Prostate gland (tissue), 2 donors: ENCODE results near the gene KIF18A. TPM values are rescaled to one million over a fixed set of nuclear protein-coding genes. Genes with fewer than 3 reads are reported as not detected.

Experiments
- DNase-seq: peaks from one replicate; pipeline ENCODE4 v3.0.0-alpha.2; 2019; ENCODE audit warnings: low spot score
- H3K27ac ChIP-seq, 2 donors: fragments of 200-600 bp; sonication (generic); 2 replicates each; pipeline ENCODE4 v1.5.1; 2017 to 2019
- H3K27me3 ChIP-seq: fragments of 200-600 bp; sonication (generic); replicated peaks from 2 replicates; pipeline ENCODE4 v1.5.1; 2019; ENCODE audit not compliant: insufficient read depth
- H3K36me3 ChIP-seq, 2 donors: fragments of 200-600 bp; sonication (generic); 1 replicate in 1 of 2; 2 replicates in 1 of 2; pipeline versions ENCODE4 v1.5.1 to v1.8.1; 2017 to 2019
- H3K4me1 ChIP-seq: fragments of 200-600 bp; sonication (generic); replicated peaks from 2 replicates; pipeline ENCODE4 v1.5.1; 2019
- H3K4me3 ChIP-seq, 2 donors: fragments of 200-600 bp; sonication (generic); 2 replicates each; pipeline ENCODE4 v1.5.1; 2017 to 2019
- H3K9me3 ChIP-seq: fragments of 200-600 bp; sonication (generic); 2 replicates; pipeline ENCODE4 v1.5.1; 2017
- CTCF ChIP-seq, 4 experiments: fragments of 200-600 bp in 2 of 4; fragments of 450-650 bp in 2 of 4; sonication (generic) in 2 of 4; IDR thresholded peaks; 1 replicate in 3 of 4; 2 replicates in 1 of 4; pipeline ENCODE4 v1.5.1; 2016 to 2019; ENCODE audit warnings: antibody characterized with exemption in 4 of 4, mild to moderate bottlenecking in 2 of 4, moderate library complexity in 2 of 4
- POLR2A ChIP-seq: fragments of 450-650 bp; IDR thresholded peaks from one replicate; pipeline ENCODE4 v1.6.1; 2016; ENCODE audit warnings: antibody characterized with exemption, mild to moderate bottlenecking
- POLR2AphosphoS5 ChIP-seq: sonication (generic); formaldehyde crosslinking; IDR thresholded peaks from one replicate; pipeline ENCODE4 v1.6.1; 2017; ENCODE audit warnings: antibody characterized with exemption
- WGBS: methylation state at CpG from one replicate; pipeline ENCODE4 v1.1.5; 2018; 5-methylcytosine and 5-hydroxymethylcytosine counted together
- intact Hi-C: fragments of 100-400 bp; cut with DNase I; formaldehyde crosslinking; loops from one replicate; pipeline ENCODE4 v1.14.2; 2022
- total RNA-seq, 2 donors: library from RNA; depleted of rRNA; stranded (reverse); fragments of >200 nt; gene quantifications; one replicate each; pipeline ENCODE4 v1.1.0, GENCODE V29; 2016

The KIF18A gene
- total RNA-seq, 2 donors from 2014 or later: 0.73 to 3.8 TPM

- Histone ChIP-seq H3K36me3 (no peaks in the 10 kb centered on the region), H3K27ac (no peak overlapping the region), H3K27me3 (no peaks in the 10 kb centered on the region), H3K4me1 (no peaks in the 10 kb centered on the region), H3K9me3 (no peaks in the 10 kb centered on the region), H3K4me3 (no peak overlapping the region)
- no peak for TF ChIP-seq POLR2A
- TF ChIP-seq POLR2AphosphoS5: no peak
- no peak for TF ChIP-seq CTCF (IDR thresholded peaks at IDR 0.05)
- DNase-seq: no peak
- intact Hi-C loops: no loop called here
Measured at GRCh38 chr11:27998552-27998951, 109.4 kb downstream of the KIF18A start.

DNA sequence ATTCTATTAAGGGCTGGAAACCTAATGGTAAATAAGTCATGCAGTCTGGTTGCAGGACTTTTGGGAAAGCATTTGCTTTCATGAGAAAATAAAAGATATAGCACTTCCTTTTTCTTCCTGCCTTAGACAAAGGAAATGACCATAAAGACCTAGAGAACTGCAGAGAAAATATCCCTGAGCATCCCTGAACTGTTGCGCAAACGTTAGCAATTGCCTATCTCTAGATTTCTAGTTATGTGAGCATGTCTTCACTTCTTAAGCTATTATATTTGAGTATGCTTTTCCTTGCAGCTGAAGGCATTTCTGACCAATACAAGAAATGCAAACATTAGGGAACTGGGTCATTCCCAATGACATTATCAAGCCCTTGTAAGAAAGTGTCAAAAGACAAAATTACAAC lies 110.6 kb downstream of the KIF18A start:
- no peaks in the 10 kb centered on the region for H3K27me3 ChIP-seq
- intact Hi-C loops: no loop called here
- WGBS: 83% methylated on average over 2 of the region's 2 CpGs
- no peak overlapping the region for H3K27ac ChIP-seq
- H3K4me3 ChIP-seq: no peak overlapping the region
- TF ChIP-seq POLR2A (no peak), CTCF (IDR thresholded peaks at IDR 0.05) (no peak), POLR2AphosphoS5 (no peak)
- H3K36me3 ChIP-seq: no peaks in the 10 kb centered on the region
- H3K4me1 ChIP-seq: no peaks in the 10 kb centered on the region
- H3K9me3 ChIP-seq: no peaks in the 10 kb centered on the region
- DNase-seq: no peak

DNA sequence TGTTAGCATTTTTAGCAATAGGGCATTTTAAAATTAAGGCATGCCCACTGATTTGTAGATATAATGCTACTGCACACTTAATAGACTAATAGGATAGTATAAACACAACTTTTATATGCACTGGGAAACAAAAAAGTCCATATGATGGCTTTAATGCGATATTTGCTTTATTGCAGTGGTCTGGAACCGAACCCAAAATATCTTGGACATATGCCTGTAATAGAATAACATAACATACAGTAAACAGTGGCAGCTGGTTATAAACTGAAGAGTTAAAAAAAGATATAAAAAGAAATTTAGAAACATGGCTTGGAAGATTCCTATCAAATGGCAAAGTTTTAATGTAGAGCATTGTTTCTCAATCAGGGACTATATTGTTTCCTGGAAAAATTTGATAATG lies 111.9 kb downstream of the KIF18A start:
- Histone ChIP-seq H3K36me3 (no peaks in the 10 kb centered on the region), H3K4me1 (no peaks in the 10 kb centered on the region), H3K27ac (no peak overlapping the region), H3K4me3 (no peak overlapping the region), H3K27me3 (no peaks in the 10 kb centered on the region), H3K9me3 (no peaks in the 10 kb centered on the region)
- TF ChIP-seq CTCF (IDR thresholded peaks at IDR 0.05) (no peak), POLR2AphosphoS5 (no peak), POLR2A (no peak)
- DNase-seq: no peak
- intact Hi-C loops: no loop called here
- 48% methylated on average over 2 of the region's 2 CpGs for WGBS

DNA sequence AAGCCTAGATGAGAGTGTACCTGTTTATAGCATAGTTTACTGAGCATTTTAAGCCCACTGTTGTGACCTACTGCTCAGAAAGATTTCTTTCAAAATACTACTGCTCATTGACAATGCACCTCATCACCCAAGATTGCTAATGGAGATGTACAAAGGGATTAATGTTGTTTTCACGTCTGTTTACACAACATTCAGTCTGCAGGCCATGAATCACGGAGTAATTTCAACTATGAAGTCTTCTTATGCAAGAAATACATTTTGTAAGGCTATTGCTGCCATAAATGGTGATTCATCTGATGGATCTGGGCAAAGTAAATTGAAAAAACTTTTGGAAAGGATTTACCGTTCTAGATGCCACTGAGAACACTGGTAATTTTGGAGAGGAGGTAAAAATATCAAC lies 112.9 kb downstream of the KIF18A start:
- no peak for TF ChIP-seq POLR2A
- TF ChIP-seq POLR2AphosphoS5: no peak
- TF ChIP-seq CTCF (IDR thresholded peaks at IDR 0.05): no peak
- Histone ChIP-seq H3K27me3 (no peaks in the 10 kb centered on the region), H3K36me3 (no peaks in the 10 kb centered on the region), H3K9me3 (no peaks in the 10 kb centered on the region), H3K27ac (no peak overlapping the region), H3K4me1 (no peaks in the 10 kb centered on the region), H3K4me3 (no peak overlapping the region)
- intact Hi-C loops: no loop called here
- no peak for DNase-seq
- 93% methylated on average over 3 of the region's 3 CpGs for WGBS

DNA sequence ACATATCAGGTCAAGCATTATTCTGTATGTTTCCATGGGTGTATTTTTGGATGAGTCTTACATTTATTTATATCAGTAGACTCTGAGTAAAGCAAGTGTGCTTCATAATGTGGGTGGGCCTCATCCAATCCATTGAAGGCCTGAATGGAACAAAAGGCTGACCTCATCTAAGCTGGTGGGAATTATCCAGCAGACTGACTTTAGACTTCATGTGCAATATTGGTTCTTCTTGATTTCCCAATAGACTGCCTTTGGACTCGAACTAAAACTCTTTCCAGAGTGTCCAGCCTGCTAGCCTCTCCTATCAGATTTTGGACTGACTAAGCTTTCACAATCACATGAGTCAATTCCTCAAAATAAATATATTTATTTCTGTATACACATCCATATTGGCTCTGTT lies 116.2 kb downstream of the KIF18A start:
- TF ChIP-seq POLR2AphosphoS5: no peak
- TF ChIP-seq CTCF (IDR thresholded peaks at IDR 0.05): no peak
- no peak for TF ChIP-seq POLR2A
- Histone ChIP-seq H3K9me3 (no peaks in the 10 kb centered on the region), H3K4me3 (no peak overlapping the region), H3K36me3 (no peaks in the 10 kb centered on the region), H3K4me1 (no peaks in the 10 kb centered on the region), H3K27me3 (no peaks in the 10 kb centered on the region), H3K27ac (no peak overlapping the region)
- WGBS: 88% methylated on average over 1 of the region's 1 CpG
- no peak for DNase-seq
- intact Hi-C loops: no loop called here
